H9 (cell line): ENCODE measurements around the gene PIM3. TPM values are rescaled to one million over a fixed set of nuclear protein-coding genes. Genes with fewer than 3 reads are reported as not detected.

Experiments
- DNase-seq: peaks from one replicate; pipeline ENCODE4 v3.0.0-alpha.2; 2017
- H2AFZ ChIP-seq: one replicate; pipeline ENCODE4 v1.6.1; 2013; ENCODE audit warnings: mild to moderate bottlenecking, low read length, control low read depth, moderate library complexity
- H2AK5ac ChIP-seq: 2 replicates; pipeline ENCODE4 v1.6.1; 2013; ENCODE audit warnings: low read length, control low read depth, mixed read lengths; ENCODE audit not compliant: insufficient read length
- H2BK120ac ChIP-seq: one replicate; pipeline ENCODE4 v1.6.1; 2013; ENCODE audit warnings: low read depth, mild to moderate bottlenecking, low read length, control low read depth, inconsistent platforms; ENCODE audit not compliant: poor library complexity, severe bottlenecking
- H2BK12ac ChIP-seq: 2 replicates; pipeline ENCODE4 v1.6.1; 2013; ENCODE audit warnings: low read length, control low read depth, mixed read lengths, low read depth; ENCODE audit not compliant: insufficient read length
- H2BK15ac ChIP-seq: 2 replicates; pipeline ENCODE4 v1.6.1; 2013; ENCODE audit warnings: low read depth, low read length, control low read depth
- H2BK20ac ChIP-seq: one replicate; pipeline ENCODE4 v1.6.1; 2013; ENCODE audit warnings: low read depth, mild to moderate bottlenecking, low read length, control low read depth, inconsistent platforms; ENCODE audit not compliant: poor library complexity, severe bottlenecking
- H2BK5ac ChIP-seq: 2 replicates; pipeline ENCODE4 v1.6.1; 2013; ENCODE audit warnings: low read length, control low read depth, mixed read lengths; ENCODE audit not compliant: insufficient read length
- H3K14ac ChIP-seq: 2 replicates; pipeline ENCODE4 v1.6.1; 2013; ENCODE audit warnings: low read length, control low read depth; ENCODE audit not compliant: insufficient read depth
- H3K18ac ChIP-seq: 2 replicates; pipeline ENCODE4 v1.6.1; 2013; ENCODE audit warnings: low read depth, mild to moderate bottlenecking, mixed read lengths, low read length, control low read depth; ENCODE audit not compliant: insufficient read length
- H3K23ac ChIP-seq: 2 replicates; pipeline ENCODE4 v1.6.1; 2013; ENCODE audit warnings: low read length, control low read depth, mixed read lengths, low read depth; ENCODE audit not compliant: insufficient read length
- H3K23me2 ChIP-seq: 2 replicates; pipeline ENCODE4 v1.6.1; 2013; ENCODE audit warnings: low read depth, mild to moderate bottlenecking, mixed read lengths, low read length, control low read depth; ENCODE audit not compliant: insufficient read length, poor library complexity, severe bottlenecking
- H3K27ac ChIP-seq: 2 replicates; pipeline ENCODE4 v1.5.1; 2013; ENCODE audit warnings: low read length, control low read depth, mixed read lengths, low read depth; ENCODE audit not compliant: insufficient read length
- H3K27me3 ChIP-seq: 2 replicates; pipeline ENCODE4 v1.6.1; 2013; ENCODE audit warnings: low read length, control low read depth, inconsistent platforms; ENCODE audit not compliant: insufficient read depth
- H3K4ac ChIP-seq: 2 replicates; pipeline ENCODE4 v1.6.1; 2013; ENCODE audit warnings: low read depth, mild to moderate bottlenecking, control low read depth, inconsistent platforms, low read length, moderate library complexity
- H3K4me1 ChIP-seq: 2 replicates; pipeline ENCODE4 v1.6.1; 2013; ENCODE audit warnings: low read length, control low read depth, inconsistent platforms; ENCODE audit not compliant: insufficient read depth
- H3K4me2 ChIP-seq: 2 replicates; pipeline ENCODE4 v1.6.1; 2013; ENCODE audit warnings: low read length, control low read depth, mixed read lengths; ENCODE audit not compliant: insufficient read length, insufficient read depth
- H3K56ac ChIP-seq: 2 replicates; pipeline ENCODE4 v1.6.1; 2013; ENCODE audit warnings: low read depth, mild to moderate bottlenecking, mixed read lengths, low read length, control low read depth; ENCODE audit not compliant: insufficient read length
- H3K79me1 ChIP-seq: 2 replicates; pipeline ENCODE4 v1.6.1; 2013; ENCODE audit warnings: low read depth, mild to moderate bottlenecking, moderate library complexity, low read length, control low read depth, inconsistent platforms; ENCODE audit not compliant: insufficient read depth, poor library complexity, severe bottlenecking
- H3K79me2 ChIP-seq: 2 replicates; pipeline ENCODE4 v1.6.1; 2013; ENCODE audit warnings: low read length, control low read depth, inconsistent platforms; ENCODE audit not compliant: insufficient read depth
- H3K9ac ChIP-seq: 2 replicates; pipeline ENCODE4 v1.6.1; 2013; ENCODE audit warnings: low read length, control low read depth, mixed read lengths; ENCODE audit not compliant: insufficient read length; ENCODE audit errors: extremely low read depth
- H3K9me3 ChIP-seq: one replicate; pipeline ENCODE4 v1.6.1; 2013; ENCODE audit warnings: low read depth, low read length, inconsistent platforms; ENCODE audit not compliant: control insufficient read depth
- H3T11ph ChIP-seq: one replicate; pipeline ENCODE4 v1.6.1; 2013; ENCODE audit warnings: mild to moderate bottlenecking, low read length, control low read depth, inconsistent platforms
- H4K20me1 ChIP-seq: one replicate; pipeline ENCODE4 v1.6.1; 2013; ENCODE audit not compliant: control insufficient read depth, insufficient read length, insufficient read depth
- H4K5ac ChIP-seq: 2 replicates; pipeline ENCODE4 v1.6.1; 2013; ENCODE audit warnings: low read depth, mild to moderate bottlenecking, mixed read lengths, low read length, control low read depth; ENCODE audit not compliant: insufficient read length
- H4K8ac ChIP-seq: replicated peaks from 2 replicates; pipeline ENCODE4 v1.6.1; 2013; ENCODE audit warnings: low read length, control low read depth, mixed read lengths, low read depth; ENCODE audit not compliant: insufficient read length
- H4K91ac ChIP-seq: 2 replicates; pipeline ENCODE4 v1.6.1; 2013; ENCODE audit warnings: low read depth, mild to moderate bottlenecking, moderate library complexity, mixed read lengths, low read length, control low read depth; ENCODE audit not compliant: insufficient read length
- H3K27ac Mint-ChIP-seq, 3 experiments: 2 replicates in 2 of 3; 3 replicates in 1 of 3; pipeline ENCODE4 v1.8.0; 2020 to 2021; ENCODE audit warnings: mixed read lengths in 3 of 3, mild to moderate bottlenecking in 1 of 3, moderate library complexity in 1 of 3
- H3K27me3 Mint-ChIP-seq: 2 replicates; pipeline ENCODE4 v1.8.0; 2021; ENCODE audit warnings: low read depth, mild to moderate bottlenecking, moderate library complexity, mixed read lengths
- H3K36me3 Mint-ChIP-seq, 3 experiments: 2 replicates in 2 of 3; 3 replicates in 1 of 3; pipeline ENCODE4 v1.8.0; 2020 to 2021; ENCODE audit warnings: low read depth in 3 of 3, mixed read lengths in 3 of 3; ENCODE audit not compliant: insufficient read depth in 1 of 3
- H3K4me1 Mint-ChIP-seq, 2 experiments: 2 replicates each; pipeline ENCODE4 v1.8.0; 2020; ENCODE audit warnings: mixed read lengths in 2 of 2
- H3K4me3 Mint-ChIP-seq, 2 experiments: 2 replicates in 1 of 2; 3 replicates in 1 of 2; pipeline ENCODE4 v1.8.0; 2020 to 2021; ENCODE audit warnings: mild to moderate bottlenecking in 2 of 2, mixed read lengths in 2 of 2, moderate library complexity in 1 of 2
- H3K9me3 Mint-ChIP-seq, 2 experiments: 2 replicates in 1 of 2; 3 replicates in 1 of 2; pipeline ENCODE4 v1.8.0; 2020; ENCODE audit warnings: mild to moderate bottlenecking in 2 of 2, mixed read lengths in 2 of 2, moderate library complexity in 1 of 2
- CTCF ChIP-seq: fragments of 200-600 bp; sonication (generic); conservative IDR thresholded peaks from 3 replicates; pipeline ENCODE4 v1.8.0; 2021; ENCODE audit warnings: antibody characterized with exemption, mild to moderate bottlenecking
- WGBS: extraction: QIAGEN DNeasy Blood & Tissue Kit; methylation state at CpG from one replicate; pipeline ENCODE4 v1.1.7; 2013; ENCODE audit warnings: missing lambda C conversion rate, low lambda C conversion rate, mixed read lengths; ENCODE audit not compliant: insufficient read length; ENCODE audit errors: extremely low coverage; 5-methylcytosine and 5-hydroxymethylcytosine counted together
- microRNA-seq: library from miRNA; unstranded; fragments of <30 nt; microRNA quantifications from one replicate; pipeline ENCODE4, GENCODE V29; 2020; ENCODE audit warnings: borderline microRNAs expressed
- total RNA-seq: library from RNA; stranded (reverse); gene quantifications from 2 replicates; pipeline ENCODE4 v1.2.1, GENCODE V29; 2021

Gene PIM3
- total RNA-seq, 1 experiment from 2014 or later: 43.4 TPM

- H3K23me2 ChIP-seq: peaks cover 4% of the 10 kb centered on the region
- H3K79me2 ChIP-seq: no peaks in the 10 kb centered on the region
- Mint-ChIP-seq H3K4me1 (peaks cover 11 to 27% of the 10 kb centered on the region in 2 experiments; a peak in 3 of 4 replicates), H3K27me3 (peaks cover 53% of the 10 kb centered on the region), H3K27ac (no peak within 1 kb of the TSS), H3K9me3 (no peaks in the 10 kb centered on the region; a peak in 1 of 5 replicates), H3K36me3 (no peaks in the 10 kb centered on the region), H3K4me3 (peak within 1 kb of the TSS in 1 of 2 experiments; percentile 75; a peak in 2 of 5 replicates)
- no peak within 1 kb of the TSS for H2BK15ac ChIP-seq
- H3T11ph ChIP-seq: no peak within 1 kb of the TSS
- no peak within 1 kb of the TSS for H4K5ac ChIP-seq
- H3K27me3 ChIP-seq: peaks cover 12% of the 10 kb centered on the region; the same call in 1 of the 2 replicates
- H3K18ac ChIP-seq: no peak within 1 kb of the TSS
- no peak within 1 kb of the TSS for H3K27ac ChIP-seq
- H4K8ac ChIP-seq: no peak within 1 kb of the TSS
- H3K23ac ChIP-seq: no peak within 1 kb of the TSS
- no peak within 1 kb of the TSS for H3K56ac ChIP-seq
- no peak within 1 kb of the TSS for H2AFZ ChIP-seq
- H3K14ac ChIP-seq: no peak within 1 kb of the TSS
- no peaks in the 10 kb centered on the region for H3K4me1 ChIP-seq
- no peak within 1 kb of the TSS for H2AK5ac ChIP-seq
- no peak for TF ChIP-seq CTCF
- H3K9ac ChIP-seq: no peak within 1 kb of the TSS
- no peak within 1 kb of the TSS for H2BK120ac ChIP-seq
- WGBS: no CpG with 5 or more reads among the region's 29 CpGs
- H2BK12ac ChIP-seq: no peak within 1 kb of the TSS
- no peak within 1 kb of the TSS for H2BK20ac ChIP-seq
- peak within 1 kb of the TSS; percentile 6 for H3K4me2 ChIP-seq
- no peak within 1 kb of the TSS for H3K4ac ChIP-seq
- H4K20me1 ChIP-seq: no peaks in the 10 kb centered on the region
- no peaks in the 10 kb centered on the region for H3K79me1 ChIP-seq
- DNase-seq: peak; percentile 34
- no peaks in the 10 kb centered on the region for H3K9me3 ChIP-seq
- H2BK5ac ChIP-seq: no peak within 1 kb of the TSS
- H4K91ac ChIP-seq: no peak within 1 kb of the TSS
Measured at GRCh38 chr22:50012211-50013181, 51.9 kb downstream of the PIM3 start, which contains the start of gene IL17REL. Gene IL17REL (minus strand): TSS chr22:50012765. CDS start chr22:50012646, 119 bp downstream.

Small RNA genes lying within 50 kb of the gene (microRNA-seq; reads per million reads assigned to microRNA genes)
- gene MIR6821: not detected

Other genes with a start within 250 kb of the PIM3 start
- gene BRD1, start 132.9 kb upstream of the PIM3 start, total RNA-seq: 51.3 and 53.3 TPM in 2 replicates
- gene ZBED4, start 106.9 kb upstream of the PIM3 start, total RNA-seq: 22.7 and 23.0 TPM in 2 replicates
- 19.2 and 20.6 TPM in 2 replicates for gene ALG12, start 42.3 kb upstream of the PIM3 start, total RNA-seq
- 34.7 and 37.9 TPM in 2 replicates for gene CRELD2, start 42.1 kb upstream of the PIM3 start, total RNA-seq
- gene IL17REL, start 52.0 kb downstream of the PIM3 start, total RNA-seq: 0.11 and 0.20 TPM in 2 replicates
- gene TTLL8, start 97.5 kb downstream of the PIM3 start, total RNA-seq: not detected in 2 replicates
- gene MLC1, start 124.7 kb downstream of the PIM3 start, total RNA-seq: not detected in 2 replicates
- gene MOV10L1, start 129.2 kb downstream of the PIM3 start, total RNA-seq: not detected in 2 replicates
- 6.7 and 8.0 TPM in 2 replicates for gene PANX2, start 210.0 kb downstream of the PIM3 start, total RNA-seq
- gene TRABD, start 225.1 kb downstream of the PIM3 start, total RNA-seq: 46.3 and 47.8 TPM in 2 replicates
- gene SELENOO, start 240.2 kb downstream of the PIM3 start, total RNA-seq: 19.0 and 20.4 TPM in 2 replicates